RCC 7860 (cell line): ENCODE data around the gene METTL9.
"Not testable (repeated sequence)": the region's sequence is repeated elsewhere in the genome, so short reads cannot be mapped to it uniquely, and the experiment has no call there.

Source experiments
- DNase-seq: peaks from one replicate; pipeline ENCODE4 v3.0.0-alpha.2; 2015; ENCODE audit warnings: low spot score
- FAIRE-seq: peaks from 2 replicates; lab custom pipeline; 2012; peaks lifted over from hg19 to GRCh38; lab: Jason Lieb, UNC

METTL9 gene

DNA sequence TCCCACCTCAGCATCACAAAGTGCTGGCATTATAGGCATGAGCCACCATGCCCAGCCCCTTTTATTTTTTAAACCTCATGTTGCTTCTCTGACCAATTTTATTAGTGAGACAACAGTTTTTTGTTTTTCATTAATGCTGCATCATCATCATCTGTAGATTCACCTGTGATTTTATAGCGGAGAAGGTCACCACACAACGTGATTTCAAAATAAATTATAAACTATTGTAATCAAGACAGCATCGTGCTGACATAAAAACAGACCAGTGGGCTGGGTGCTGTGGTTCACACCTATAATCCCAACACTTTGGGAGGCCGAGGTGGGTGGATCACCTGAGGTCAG lies 28.7 kb upstream of the METTL9 start:
- DNase-seq: no peak
- FAIRE-seq: no peak

DNA sequence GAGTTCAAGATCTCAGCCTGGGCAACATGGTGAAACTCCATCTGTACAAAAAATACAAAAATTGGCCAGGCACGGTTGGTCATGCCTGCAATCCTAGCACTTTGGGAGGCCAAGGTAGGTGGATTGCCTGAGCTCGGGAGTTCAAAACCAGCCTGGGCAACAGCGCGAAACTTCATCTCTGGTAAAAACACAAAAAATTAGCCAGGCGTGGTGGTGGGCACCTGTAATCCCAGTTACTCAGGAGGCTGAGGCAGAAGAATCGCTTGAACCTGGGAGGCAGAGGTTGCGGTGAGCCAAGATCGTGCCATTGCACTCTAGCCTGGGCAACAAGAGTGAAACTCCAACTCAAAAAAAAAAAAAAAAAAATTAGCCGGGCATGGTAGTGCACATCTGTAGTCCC lies 25.9 kb upstream of the METTL9 start:
- not testable (repeated sequence) for DNase-seq

DNA sequence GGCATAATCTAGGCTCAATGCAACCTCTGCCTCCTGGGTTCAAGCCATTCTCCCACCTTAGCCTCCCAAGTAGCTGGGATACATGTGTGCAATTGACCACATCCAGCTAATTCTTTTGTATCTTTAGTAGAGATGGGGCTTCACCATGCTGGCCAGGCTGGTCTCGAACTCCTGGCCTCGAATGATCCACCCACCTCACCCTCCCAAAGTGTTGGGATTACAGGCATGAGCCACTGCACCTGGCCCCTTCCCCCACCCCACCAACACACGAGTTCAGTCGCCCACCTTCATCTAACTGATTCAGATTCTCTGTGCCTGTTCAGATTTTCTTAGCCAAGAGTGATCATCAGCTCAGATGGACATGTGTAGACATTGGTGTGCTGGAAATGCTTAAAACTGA lies 25.0 kb upstream of the METTL9 start:
- FAIRE-seq: no peak

More for the DNA sequence above, 25.9 kb upstream of the METTL9 start:
- FAIRE-seq: not testable (repeated sequence)

GRCh38 chr16:21576323-21576722 lies 23.1 kb upstream of the METTL9 start:
- FAIRE-seq, DNase-seq: not testable (repeated sequence)

More for the DNA sequence above, 25.0 kb upstream of the METTL9 start:
- no peak for DNase-seq

DNA sequence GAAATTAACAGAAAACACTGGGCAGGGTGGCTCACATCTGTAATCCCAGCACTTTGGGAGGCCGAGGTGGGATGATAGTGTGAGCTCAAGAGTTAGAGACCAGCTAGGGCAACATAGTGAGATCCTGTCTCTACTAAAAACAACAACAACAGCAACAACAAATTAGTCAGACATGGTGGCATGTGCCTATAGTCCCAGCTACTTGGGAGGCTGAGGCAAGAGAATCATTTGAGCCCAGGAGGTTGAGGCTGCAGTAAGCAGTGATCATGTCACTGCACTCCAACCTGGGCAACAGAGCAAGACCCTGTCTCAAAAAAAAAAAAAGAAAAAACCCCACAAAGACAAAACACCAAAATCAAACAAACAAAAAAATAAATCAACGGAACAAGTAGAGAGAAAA lies 21.9 kb upstream of the METTL9 start:
- FAIRE-seq, DNase-seq: not testable (repeated sequence)

DNA sequence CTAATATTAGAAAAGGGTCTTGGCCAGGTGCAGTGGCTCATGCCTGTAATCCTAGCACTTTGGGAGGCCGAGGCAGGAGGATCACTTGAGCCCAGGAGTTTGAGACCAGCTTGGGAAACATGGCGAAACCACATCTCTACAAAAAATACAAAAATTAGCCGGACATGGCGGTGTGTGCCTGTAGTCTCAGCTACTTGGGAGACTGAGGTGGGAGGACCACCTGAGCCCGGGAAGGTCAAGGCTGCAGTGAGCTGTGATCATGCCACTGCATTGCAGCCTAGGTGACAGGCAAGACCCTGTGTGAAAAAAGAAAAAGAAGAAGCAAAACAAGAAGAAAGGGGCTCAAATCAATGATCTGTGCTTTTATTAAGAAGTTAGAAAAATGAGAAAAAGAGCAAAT lies 21.1 kb upstream of the METTL9 start:
- FAIRE-seq: not testable (repeated sequence)

DNA sequence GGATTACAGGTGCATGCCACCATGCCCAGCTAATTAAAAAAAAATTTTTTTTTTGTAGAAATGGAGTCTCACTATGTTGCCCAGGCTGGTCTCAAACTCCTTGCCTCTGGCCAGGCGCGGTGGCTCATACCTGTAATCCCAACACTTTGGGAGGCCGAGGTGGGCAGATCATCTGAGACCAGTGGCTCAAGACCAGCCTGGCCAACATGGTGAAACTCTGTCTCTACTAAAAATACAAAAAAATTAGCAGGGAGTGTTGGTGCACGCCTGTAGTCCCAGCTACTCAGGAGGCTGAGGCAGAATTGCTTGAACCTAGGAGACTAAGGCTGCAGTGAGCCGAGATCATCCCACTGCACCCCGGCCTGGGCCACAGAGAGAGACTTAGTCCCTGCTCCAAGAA lies 19.2 kb upstream of the METTL9 start:
- DNase-seq, FAIRE-seq: not testable (repeated sequence)

More for the DNA sequence above, 21.1 kb upstream of the METTL9 start:
- not testable (repeated sequence) for DNase-seq

GRCh38 chr16:21580807-21581206 lies 18.6 kb upstream of the METTL9 start:
- no peak for FAIRE-seq

DNA sequence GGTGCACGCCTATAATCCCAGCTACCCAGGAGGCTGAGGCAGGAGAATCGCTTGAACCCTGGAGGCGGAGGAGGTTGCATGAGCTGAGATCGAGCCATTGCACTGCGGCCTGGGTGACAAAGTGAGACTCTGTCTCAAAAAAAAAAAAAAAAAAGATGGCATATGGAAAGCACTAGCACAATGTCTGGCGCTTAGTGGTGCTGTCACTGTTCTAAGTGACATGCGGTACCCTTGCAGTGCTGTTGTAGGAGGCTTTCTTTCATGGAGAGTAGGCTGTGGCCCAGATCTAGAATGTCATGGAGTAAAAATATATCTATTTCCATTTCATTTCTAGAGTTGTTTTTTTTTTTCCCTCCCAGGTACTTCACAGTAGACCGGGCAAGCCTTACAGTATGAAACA lies 14.6 kb upstream of the METTL9 start:
- no peak for FAIRE-seq
- DNase-seq: no peak

More at GRCh38 chr16:21580807-21581206, 18.6 kb upstream of the METTL9 start:
- no peak for DNase-seq

DNA sequence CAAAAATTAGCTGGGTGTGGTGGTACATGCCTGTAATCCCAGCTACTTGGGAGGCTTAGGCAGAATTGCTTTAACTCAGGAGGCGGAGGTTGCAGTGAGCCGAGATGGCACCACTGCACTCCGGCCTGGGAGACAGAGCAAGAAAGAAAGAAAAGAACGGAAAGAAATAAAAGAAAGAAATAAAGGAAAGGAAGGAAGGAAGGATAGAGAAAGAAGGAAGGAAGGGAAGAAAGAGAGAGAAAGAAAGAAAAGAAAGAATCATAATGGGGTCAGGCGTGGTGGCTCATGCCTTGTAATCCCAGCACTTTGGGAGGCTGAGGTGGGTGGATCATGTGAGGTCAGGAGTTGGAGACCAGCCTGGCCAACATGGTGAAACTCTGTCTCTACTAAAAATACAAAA lies 10.8 kb upstream of the METTL9 start:
- not testable (repeated sequence) for DNase-seq, FAIRE-seq

DNA sequence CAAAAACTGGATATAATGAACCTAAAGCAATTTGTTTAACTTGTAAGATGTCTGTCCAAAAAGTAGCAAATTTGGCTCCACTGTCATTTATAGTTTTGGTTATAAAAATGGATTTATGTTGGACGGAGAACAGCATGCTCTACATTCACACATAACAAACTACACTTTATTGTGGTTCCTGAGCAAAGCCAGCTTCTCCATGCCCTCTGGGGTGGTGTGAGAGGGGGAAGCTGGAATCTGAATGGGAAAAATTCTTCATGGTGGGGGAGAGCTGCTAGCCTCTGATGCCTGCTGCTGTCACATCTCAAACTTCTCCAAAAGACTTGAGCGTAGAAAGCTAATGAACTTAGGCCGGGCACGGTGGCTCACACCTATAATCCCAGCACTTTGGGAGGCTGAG lies 9.8 kb upstream of the METTL9 start:
- FAIRE-seq (no peak), DNase-seq (no peak)

GRCh38 chr16:21590287-21590686 lies 9.1 kb upstream of the METTL9 start:
- DNase-seq: no peak
- no peak for FAIRE-seq

DNA sequence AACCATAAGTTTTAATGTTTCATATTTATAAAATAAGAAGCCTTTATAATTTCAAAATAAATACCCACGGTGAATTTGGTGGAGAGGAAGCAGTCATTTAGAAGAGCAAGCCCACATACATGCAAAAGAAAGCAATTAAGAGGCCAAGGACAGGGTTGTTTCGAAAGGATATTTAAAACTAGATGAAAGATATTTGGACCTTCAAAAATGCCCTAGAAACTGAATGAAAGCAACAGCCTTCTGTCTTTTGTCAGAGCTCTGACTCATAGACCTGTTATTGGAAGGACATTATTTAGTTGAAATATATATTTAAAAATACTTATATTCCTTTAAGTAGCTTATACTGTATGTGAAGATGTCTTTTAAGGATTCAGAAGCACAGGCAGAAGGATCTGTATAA lies 8.6 kb upstream of the METTL9 start:
- DNase-seq (no peak), FAIRE-seq (no peak)

DNA sequence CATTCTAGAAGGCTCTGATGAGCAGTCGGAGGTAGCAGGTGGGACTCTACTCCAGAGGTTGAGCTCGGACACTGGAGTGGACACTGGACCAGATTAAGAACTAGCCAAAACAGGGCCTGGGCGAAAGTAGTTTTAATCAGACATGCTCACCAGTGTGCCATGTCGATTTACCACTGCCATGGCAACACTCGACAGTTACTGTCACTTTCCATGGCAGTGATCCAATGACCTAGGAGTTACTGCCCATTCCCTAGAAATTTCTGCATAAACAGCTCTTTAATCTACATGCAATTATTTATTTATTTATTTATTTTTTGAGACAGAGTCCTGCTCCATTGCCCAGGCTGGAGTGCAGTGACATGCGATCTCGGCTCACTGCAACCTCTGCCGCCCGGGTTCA lies 7.2 kb upstream of the METTL9 start:
- FAIRE-seq: no peak
- no peak for DNase-seq

GRCh38 chr16:21593530-21594289 lies 5.7 kb upstream of the METTL9 start:
- DNase-seq (no peak), FAIRE-seq (no peak)

GRCh38 chr16:21597561-21598030 lies 1.8 kb upstream of the METTL9 start:
- FAIRE-seq (no peak), DNase-seq (no peak)

- DNase-seq (no peak), FAIRE-seq (no peak)
Measured at GRCh38 chr16:21598206-21598605, 1.2 kb upstream of the METTL9 start.

- FAIRE-seq (no peak), DNase-seq (no peak)
Measured at GRCh38 chr16:21598701-21599121, 666 bp upstream of the METTL9 start.

DNA sequence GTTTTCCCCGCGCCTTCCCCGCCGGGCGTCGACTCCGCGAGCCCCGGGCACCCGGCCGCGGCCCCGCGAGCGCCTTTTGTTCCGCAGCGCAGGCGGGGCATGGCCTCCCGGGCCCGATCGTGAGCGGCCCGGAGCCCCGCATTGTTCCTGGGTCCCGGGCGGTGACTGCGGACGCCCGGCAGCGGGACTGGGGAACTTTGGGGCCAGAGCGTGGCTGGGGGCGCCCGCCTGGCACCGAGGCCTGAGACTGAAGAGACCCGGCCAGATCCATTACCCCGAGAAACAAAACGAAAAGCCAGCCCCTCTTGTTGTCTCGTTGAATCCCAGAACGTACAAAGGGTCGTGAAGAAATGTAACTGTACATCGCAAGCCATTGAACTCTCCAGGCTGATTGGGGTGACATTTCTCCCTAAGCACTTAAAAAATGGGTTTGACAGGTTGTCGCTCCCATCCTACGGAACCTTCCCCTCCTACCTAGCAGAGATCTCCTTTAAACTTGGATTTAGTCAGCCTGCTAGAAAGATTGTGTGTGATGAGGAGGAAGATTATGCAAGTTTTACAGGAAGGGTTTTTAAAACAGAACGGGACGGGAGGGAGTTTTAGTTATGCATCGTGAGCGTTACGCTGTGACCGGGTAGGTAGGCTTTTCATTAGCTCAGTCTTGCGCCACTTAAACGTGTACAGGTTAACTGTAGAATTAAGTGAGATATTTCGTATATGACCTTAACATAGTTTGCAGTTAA lies 825 bp downstream of the METTL9 start:
- FAIRE-seq (no peak), DNase-seq (no peak)

DNA sequence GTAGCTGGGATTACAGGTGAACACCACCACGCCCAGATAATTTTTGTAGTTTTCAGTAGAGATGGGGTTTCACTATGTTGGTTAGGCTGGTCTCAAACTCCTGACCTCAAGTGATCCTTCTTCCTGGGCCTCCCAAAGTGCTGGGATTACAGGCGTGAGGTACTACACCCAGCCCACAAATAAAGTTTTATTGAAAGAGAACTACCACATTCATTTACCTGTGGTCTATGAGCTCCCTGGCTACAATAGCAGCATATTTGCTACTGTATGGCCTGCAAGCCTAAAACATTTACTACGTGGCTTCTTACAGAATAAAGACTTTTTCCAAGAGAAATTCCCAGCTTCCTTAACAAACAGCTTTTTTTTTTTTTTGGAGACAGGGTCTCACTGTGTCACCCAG lies 3.4 kb downstream of the METTL9 start:
- FAIRE-seq: no peak

GRCh38 chr16:21603928-21604327 lies 4.6 kb downstream of the METTL9 start:
- peak; percentile 36 for DNase-seq
- FAIRE-seq: peak; percentile 66

More for the DNA sequence above, 3.4 kb downstream of the METTL9 start:
- DNase-seq: no peak

- not testable (repeated sequence) for FAIRE-seq
Measured at GRCh38 chr16:21605848-21606247, 6.5 kb downstream of the METTL9 start.

More at GRCh38 chr16:21605848-21606247, 6.5 kb downstream of the METTL9 start:
- not testable (repeated sequence) for DNase-seq
